Smooth muscle cell (in vitro differentiated cells): Measurements from ENCODE around the gene STON2. TPM values are rescaled to one million over a fixed set of nuclear protein-coding genes. Genes with fewer than 3 reads are reported as not detected.

Experiments
- DNase-seq: peaks from one replicate; lab custom pipeline; 2025; ENCODE audit not compliant: unreplicated experiment; lab: John Stamatoyannopoulos, UW
- H2AFZ ChIP-seq: fragments of 200-600 bp; sonication (generic); 2 replicates; pipeline ENCODE4 v1.6.0; 2016; ENCODE audit warnings: antibody characterized with exemption, low read depth, mild to moderate bottlenecking
- H3F3A ChIP-seq: fragments of 200-600 bp; sonication (generic); 2 replicates; pipeline ENCODE4 v1.6.0; 2017; ENCODE audit warnings: antibody characterized with exemption, low read depth
- H3K27ac ChIP-seq: fragments of 200-600 bp; sonication (generic); 2 replicates; pipeline ENCODE4 v1.5.1; 2016; ENCODE audit warnings: low read depth, mild to moderate bottlenecking
- H3K27me3 ChIP-seq: fragments of 200-600 bp; sonication (generic); 2 replicates; pipeline ENCODE4 v1.6.1; 2016; ENCODE audit warnings: low read depth, mild to moderate bottlenecking
- H3K36me3 ChIP-seq: fragments of 200-600 bp; sonication (generic); 2 replicates; pipeline ENCODE4 v1.5.1; 2016; ENCODE audit warnings: low read depth
- H3K4me1 ChIP-seq: fragments of 200-600 bp; sonication (generic); 2 replicates; pipeline ENCODE4 v1.5.1; 2016; ENCODE audit warnings: low read depth
- H3K4me2 ChIP-seq: fragments of 200-600 bp; sonication (generic); 2 replicates; pipeline ENCODE4 v1.6.0; 2016; ENCODE audit warnings: mild to moderate bottlenecking
- H3K4me3 ChIP-seq: fragments of 200-600 bp; sonication (generic); 2 replicates; pipeline ENCODE4 v1.5.1; 2016; ENCODE audit warnings: mild to moderate bottlenecking
- H3K79me2 ChIP-seq: fragments of 200-600 bp; sonication (generic); 2 replicates; pipeline ENCODE4 v1.6.0; 2016; ENCODE audit warnings: low read depth, mild to moderate bottlenecking
- H3K9ac ChIP-seq: fragments of 200-600 bp; sonication (generic); 2 replicates; pipeline ENCODE4 v1.6.0; 2016; ENCODE audit warnings: low read depth
- H3K9me3 ChIP-seq: fragments of 200-600 bp; sonication (generic); replicated peaks from 2 replicates; pipeline ENCODE4 v1.5.1; 2016; ENCODE audit warnings: low read depth
- H4K20me1 ChIP-seq: fragments of 200-600 bp; sonication (generic); 2 replicates; pipeline ENCODE4 v1.6.0; 2016; ENCODE audit warnings: low read depth
- WGBS: methylation state at CpG from one replicate; pipeline ENCODE4 v1.1.7; 2016; ENCODE audit warnings: low lambda C conversion rate; 5-methylcytosine and 5-hydroxymethylcytosine counted together
- polyA plus RNA-seq: library from polyadenylated mRNA; unstranded; fragments of >200 nt; fragmentation: Nextera tagmentation; extraction: Ambion mirVana; gene quantifications from 2 replicates; pipeline ENCODE4 v1.2.1, GENCODE V29; 2016
- total RNA-seq: library from RNA; depleted of rRNA; stranded (reverse); fragments of >200 nt; gene quantifications from 2 replicates; pipeline ENCODE4 v1.2.3, GENCODE V29; 2014
- TF ChIP-seq, protein P1 (sequence below): fragments of 200-600 bp; sonication (generic); IDR thresholded peaks from 2 replicates; pipeline ENCODE4 v1.5.1; 2017; ENCODE audit warnings: borderline replicate concordance, mild to moderate bottlenecking, antibody characterized with exemption; ENCODE audit not compliant: insufficient read depth, poor library complexity, severe bottlenecking

STON2 gene
- total and polyA plus RNA-seq, 2 experiments from 2014 or later: 1.7 to 43.6 TPM

GRCh38 chr14:81344481-81345160, 55.5 kb downstream of the STON2 start:
- Histone ChIP-seq H3K36me3 (no peaks in the 10 kb centered on the region), H3F3A (no peaks in the 10 kb centered on the region), H3K27ac (no peak overlapping the region), H3K4me2 (no peak overlapping the region), H3K27me3 (no peaks in the 10 kb centered on the region), H3K4me1 (no peaks in the 10 kb centered on the region), H4K20me1 (no peaks in the 10 kb centered on the region), H3K9me3 (no peaks in the 10 kb centered on the region), H3K4me3 (no peak overlapping the region), H3K9ac (no peak overlapping the region), H2AFZ (no peak overlapping the region), H3K79me2 (no peaks in the 10 kb centered on the region)
- 94% methylated on average over 3 of the region's 3 CpGs for WGBS
- TF ChIP-seq, protein P1, sequence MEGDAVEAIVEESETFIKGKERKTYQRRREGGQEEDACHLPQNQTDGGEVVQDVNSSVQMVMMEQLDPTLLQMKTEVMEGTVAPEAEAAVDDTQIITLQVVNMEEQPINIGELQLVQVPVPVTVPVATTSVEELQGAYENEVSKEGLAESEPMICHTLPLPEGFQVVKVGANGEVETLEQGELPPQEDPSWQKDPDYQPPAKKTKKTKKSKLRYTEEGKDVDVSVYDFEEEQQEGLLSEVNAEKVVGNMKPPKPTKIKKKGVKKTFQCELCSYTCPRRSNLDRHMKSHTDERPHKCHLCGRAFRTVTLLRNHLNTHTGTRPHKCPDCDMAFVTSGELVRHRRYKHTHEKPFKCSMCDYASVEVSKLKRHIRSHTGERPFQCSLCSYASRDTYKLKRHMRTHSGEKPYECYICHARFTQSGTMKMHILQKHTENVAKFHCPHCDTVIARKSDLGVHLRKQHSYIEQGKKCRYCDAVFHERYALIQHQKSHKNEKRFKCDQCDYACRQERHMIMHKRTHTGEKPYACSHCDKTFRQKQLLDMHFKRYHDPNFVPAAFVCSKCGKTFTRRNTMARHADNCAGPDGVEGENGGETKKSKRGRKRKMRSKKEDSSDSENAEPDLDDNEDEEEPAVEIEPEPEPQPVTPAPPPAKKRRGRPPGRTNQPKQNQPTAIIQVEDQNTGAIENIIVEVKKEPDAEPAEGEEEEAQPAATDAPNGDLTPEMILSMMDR: no peak
- no peak for DNase-seq

DNA sequence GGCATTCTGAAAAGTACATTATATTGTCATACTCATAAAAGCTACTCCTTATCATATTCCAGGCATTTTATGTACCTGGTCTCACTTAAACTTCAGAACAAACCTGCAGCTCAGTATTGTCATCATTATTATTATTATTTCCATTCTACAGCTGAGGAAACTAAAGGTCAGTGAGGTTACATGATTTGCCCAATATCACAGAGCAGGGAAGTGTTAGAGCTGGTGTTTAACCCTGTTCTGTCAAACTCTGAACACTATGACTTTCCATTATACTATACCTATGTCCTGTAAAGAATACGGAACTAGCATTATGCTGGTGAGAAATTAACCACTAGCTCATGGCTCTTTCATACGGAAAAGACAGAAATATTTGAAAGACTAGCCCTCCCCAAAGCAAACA, 56.4 kb downstream of the STON2 start:
- H3K27ac ChIP-seq: no peak overlapping the region
- WGBS: 95% methylated on average over 2 of the region's 2 CpGs
- no peaks in the 10 kb centered on the region for H3F3A ChIP-seq
- no peaks in the 10 kb centered on the region for H3K36me3 ChIP-seq
- H3K4me3 ChIP-seq: no peak overlapping the region
- TF ChIP-seq, protein P1: no peak
- H2AFZ ChIP-seq: no peak overlapping the region
- no peak overlapping the region for H3K9ac ChIP-seq
- no peak for DNase-seq
- no peaks in the 10 kb centered on the region for H3K27me3 ChIP-seq
- H4K20me1 ChIP-seq: no peaks in the 10 kb centered on the region
- no peaks in the 10 kb centered on the region for H3K4me1 ChIP-seq
- no peaks in the 10 kb centered on the region for H3K79me2 ChIP-seq
- H3K4me2 ChIP-seq: no peak overlapping the region
- no peaks in the 10 kb centered on the region for H3K9me3 ChIP-seq

DNA sequence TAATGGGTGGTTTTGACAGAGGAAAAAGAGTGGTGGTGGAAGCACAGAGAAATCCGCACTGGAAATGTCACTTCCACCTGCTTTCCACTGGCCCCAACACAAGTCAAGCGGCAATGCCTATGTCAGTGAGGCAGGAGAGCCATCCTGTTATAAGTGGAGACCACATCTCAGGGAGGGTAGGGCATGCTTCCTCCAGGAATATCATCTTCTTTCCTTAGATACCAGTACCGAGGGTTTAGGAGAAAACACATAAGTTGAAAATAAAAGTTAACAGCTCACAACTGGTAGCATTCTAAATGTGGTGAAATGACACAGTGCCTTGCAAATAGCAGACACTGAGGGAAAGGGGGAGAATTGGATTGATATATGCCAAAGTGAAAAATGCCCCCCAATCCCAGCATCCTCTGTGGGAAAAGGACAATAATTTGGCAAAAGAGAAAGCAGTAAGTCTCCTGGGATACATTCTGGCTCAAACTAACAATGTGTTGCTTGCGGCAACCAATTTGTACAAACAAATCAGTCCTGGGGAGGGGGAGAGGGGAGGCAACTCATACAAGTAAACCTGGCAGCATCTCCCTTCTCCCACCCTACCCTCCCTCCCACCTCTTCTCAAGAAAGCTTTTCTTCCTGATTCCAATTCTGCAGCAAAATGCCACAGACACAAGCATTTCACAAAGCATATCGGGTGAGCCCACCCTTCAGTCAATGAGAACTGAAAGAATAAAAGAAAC, 57.1 kb downstream of the STON2 start:
- H3K9ac ChIP-seq: no peak overlapping the region

More for the DNA sequence above, 57.1 kb downstream of the STON2 start:
- 94% methylated on average over 5 of the region's 5 CpGs for WGBS
- Histone ChIP-seq H3K9me3 (no peaks in the 10 kb centered on the region), H3K4me3 (no peak overlapping the region), H3K27ac (no peak overlapping the region), H3K36me3 (no peaks in the 10 kb centered on the region), H3F3A (no peaks in the 10 kb centered on the region), H3K4me1 (no peaks in the 10 kb centered on the region), H3K4me2 (no peak overlapping the region), H3K27me3 (no peaks in the 10 kb centered on the region), H3K79me2 (no peaks in the 10 kb centered on the region), H2AFZ (no peak overlapping the region), H4K20me1 (no peaks in the 10 kb centered on the region)
- DNase-seq: no peak
- TF ChIP-seq, protein P1: no peak
